Measurements from ENCODE around the gene ZP1. TPM values are rescaled to one million over a fixed set of nuclear protein-coding genes. Genes with fewer than 3 reads are reported as not detected.

ZP1 gene
- total RNA-seq, 5 donors from 2014 or later (not counting 1 experiment from before 2014, with no cell fraction given) = 0.20 to 1.0 TPM; not detected in 3

DNA sequence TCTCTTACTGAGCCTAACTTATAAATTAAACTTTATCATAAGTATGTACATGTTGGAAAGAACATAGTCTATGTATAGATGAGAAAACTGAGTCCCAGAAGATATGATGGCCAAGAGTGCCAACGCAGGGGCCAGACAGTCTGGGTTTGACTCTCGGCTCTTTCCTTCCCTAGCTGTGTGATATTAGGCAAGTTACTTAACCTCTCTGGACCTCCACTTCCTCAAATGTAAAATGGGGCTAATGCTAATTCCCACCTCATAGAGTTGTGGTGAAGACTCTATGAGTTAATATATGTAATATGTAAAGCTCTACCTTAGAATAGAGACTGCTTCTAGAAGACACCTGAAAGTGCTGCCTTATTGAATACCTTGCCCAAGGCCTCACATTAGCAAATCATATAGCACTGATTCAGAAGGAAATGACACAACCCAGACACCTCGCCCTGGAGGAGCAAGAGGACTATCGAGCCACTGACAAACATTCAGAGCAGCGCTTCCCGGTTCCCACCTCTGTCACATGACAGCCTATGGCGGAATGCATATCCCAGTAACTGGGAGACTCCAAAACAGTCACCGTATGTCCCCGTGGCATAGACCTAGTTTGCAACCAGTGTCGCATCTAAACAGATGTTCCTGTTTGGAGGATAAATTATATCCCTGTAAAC, 36.7 kb upstream of the ZP1 start:
- H3K4me1 ChIP-seq (ENCODE audit: control insufficient read depth in 1 of 2, extremely low read depth in 1 of 2, insufficient read depth in 2 of 2, low read length in 2 of 2) = no peaks in the 10 kb centered on the region
- no peaks in the 10 kb centered on the region for H3K36me3 ChIP-seq (ENCODE audit: control insufficient read depth in 2 of 2, extremely low read depth in 1 of 2, insufficient read depth in 1 of 2, low read length in 1 of 2)
- no peak overlapping the region for H3K4me3 Mint-ChIP-seq
- ChIA-PET CTCF (interaction anchor here (0.5 to 3.3 kb wide), 18 partner anchors 10 to 555 kb away, joined by 3 to 45 read pairs (median 4); no protein-coding TSS in a partner anchor), POLR2A (no interaction called here)
- no peaks in the 10 kb centered on the region for H3K36me3 Mint-ChIP-seq
- DNase-seq (peak in 4 of 35 experiments; percentile 7 to 23 (median 12)), ATAC-seq (replicated peaks in 1 of 4) (peak; percentile 23 to 81 (median 48))
- WGBS (ENCODE audit: insufficient coverage) = 34% methylated on average over 8 of the region's 10 CpGs
- peaks cover 3 to 7% of the 10 kb centered on the region in 2 donors for H3K27me3 Mint-ChIP-seq
- no peak overlapping the region for H3K27ac Mint-ChIP-seq
- H3K9me3 Mint-ChIP-seq = no peaks in the 10 kb centered on the region
- peak overlapping the region; percentile 52 for H3K27ac ChIP-seq (ENCODE audit: low read length)
- H3K4me1 Mint-ChIP-seq = no peaks in the 10 kb centered on the region
- peak overlapping the region in 1 of 2 donors; percentile 32 for H3K4me3 ChIP-seq (ENCODE audit: control insufficient read depth in 1 of 2, extremely low read depth in 1 of 2, low read length in 1 of 2)
- H3K9me3 ChIP-seq = no peaks in the 10 kb centered on the region
- H3K27me3 ChIP-seq (replicated peaks in 1 of 2; ENCODE audit: control insufficient read depth in 2 of 2, extremely low read depth in 1 of 2, insufficient read depth in 2 of 2, low read length in 1 of 2) = peaks cover 0 to 19% of the 10 kb centered on the region in 2 experiments

DNA sequence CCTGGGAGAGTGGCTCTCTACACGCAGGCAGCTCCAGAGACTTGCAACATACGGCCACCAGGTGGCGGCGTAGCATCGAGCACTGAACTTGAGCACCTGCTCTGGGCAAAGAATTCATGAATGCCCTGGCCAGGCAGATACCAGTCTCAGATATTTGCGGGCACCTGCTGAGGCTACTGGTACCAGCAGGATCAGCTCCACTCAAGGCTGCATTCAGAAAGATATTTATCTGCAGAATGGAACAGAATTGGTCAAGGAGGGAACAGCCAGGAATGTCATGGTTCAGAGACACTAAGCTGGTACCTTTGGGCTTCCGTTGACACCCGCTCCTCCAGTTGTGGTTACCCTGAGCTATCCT, 36.2 kb upstream of the ZP1 start:
- Histone ChIP-seq H3K4me3 (ENCODE audit: control insufficient read depth in 1 of 2, extremely low read depth in 1 of 2, low read length in 1 of 2) (peak overlapping the region in 1 of 2 donors; percentile 32), H3K36me3 (ENCODE audit: control insufficient read depth in 2 of 2, extremely low read depth in 1 of 2, insufficient read depth in 1 of 2, low read length in 1 of 2) (no peaks in the 10 kb centered on the region), H3K27ac (ENCODE audit: low read length) (no peak overlapping the region), H3K4me1 (ENCODE audit: control insufficient read depth in 1 of 2, extremely low read depth in 1 of 2, insufficient read depth in 2 of 2, low read length in 2 of 2) (no peaks in the 10 kb centered on the region), H3K27me3 (replicated peaks in 1 of 2; ENCODE audit: control insufficient read depth in 2 of 2, extremely low read depth in 1 of 2, insufficient read depth in 2 of 2, low read length in 1 of 2) (peaks cover 0 to 19% of the 10 kb centered on the region in 2 experiments), H3K9me3 (no peaks in the 10 kb centered on the region)
- DNase-seq = peak; percentile 34 to 90 (median 73)
- no peaks in the 10 kb centered on the region for H3K4me1 Mint-ChIP-seq
- H3K9me3 Mint-ChIP-seq = no peaks in the 10 kb centered on the region
- peaks cover 3 to 7% of the 10 kb centered on the region in 2 donors for H3K27me3 Mint-ChIP-seq
- CTCF ChIA-PET = interaction anchor here (0.5 to 3.3 kb wide), 19 partner anchors 9 to 555 kb away, joined by 3 to 45 read pairs (median 3); partner anchors contain the start of gene CCDC86 (in 1 of the 2)
- 25% methylated on average over 8 of the region's 8 CpGs for WGBS (ENCODE audit: insufficient coverage)
- ATAC-seq (replicated peaks in 1 of 4) = peak; percentile 84 to 88 (median 88)
- H3K27ac Mint-ChIP-seq = no peak overlapping the region
- no peak overlapping the region for H3K4me3 Mint-ChIP-seq
- POLR2A ChIA-PET = no interaction called here
- no peaks in the 10 kb centered on the region for H3K36me3 Mint-ChIP-seq

DNA sequence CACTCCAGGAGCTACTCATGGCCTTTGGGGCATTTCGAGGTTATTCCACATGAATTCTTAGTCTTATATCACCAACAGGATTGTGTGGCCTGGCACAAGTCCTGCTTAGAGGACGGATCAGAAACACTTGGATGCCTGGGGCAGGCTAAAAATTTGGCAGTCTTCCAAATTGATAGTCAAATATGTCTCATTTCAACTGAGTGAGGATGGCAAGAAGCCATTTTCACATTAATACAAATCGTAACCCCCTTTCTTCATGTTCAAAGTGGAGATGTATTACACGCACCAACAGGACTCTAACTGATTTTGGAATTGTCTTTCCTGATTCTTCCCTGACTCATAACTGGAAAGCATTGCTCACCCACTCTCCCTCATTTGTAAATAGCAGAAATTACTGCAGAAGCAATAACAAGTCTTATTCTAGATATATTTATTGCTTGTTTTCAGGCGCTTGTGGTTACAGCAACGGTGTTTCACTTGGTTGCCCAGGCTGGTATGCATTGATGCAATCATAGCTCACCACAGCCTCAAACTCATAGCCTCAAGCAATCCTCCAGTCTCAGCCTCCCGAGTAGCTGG, 35.8 kb upstream of the ZP1 start:
- Histone ChIP-seq H3K9me3 (no peaks in the 10 kb centered on the region), H3K4me3 (ENCODE audit: control insufficient read depth in 1 of 2, extremely low read depth in 1 of 2, low read length in 1 of 2) (no peak overlapping the region), H3K27ac (ENCODE audit: low read length) (no peak overlapping the region), H3K36me3 (ENCODE audit: control insufficient read depth in 2 of 2, extremely low read depth in 1 of 2, insufficient read depth in 1 of 2, low read length in 1 of 2) (no peaks in the 10 kb centered on the region), H3K27me3 (replicated peaks in 1 of 2; ENCODE audit: control insufficient read depth in 2 of 2, extremely low read depth in 1 of 2, insufficient read depth in 2 of 2, low read length in 1 of 2) (peaks cover 0 to 19% of the 10 kb centered on the region in 2 experiments), H3K4me1 (ENCODE audit: control insufficient read depth in 1 of 2, extremely low read depth in 1 of 2, insufficient read depth in 2 of 2, low read length in 2 of 2) (no peaks in the 10 kb centered on the region)
- no CpG with 5 or more reads among the region's 7 CpGs for WGBS (ENCODE audit: insufficient coverage)
- ChIA-PET POLR2A (no interaction called here), CTCF (interaction anchor here (0.7 to 3.3 kb wide), 16 partner anchors 9 to 554 kb away, joined by 3 to 45 read pairs (median 4); partner anchors contain the start of gene CCDC86 (in 1 of the 2))
- Mint-ChIP-seq H3K36me3 (no peaks in the 10 kb centered on the region), H3K4me1 (no peaks in the 10 kb centered on the region), H3K4me3 (no peak overlapping the region), H3K27ac (no peak overlapping the region), H3K27me3 (peaks cover 3 to 7% of the 10 kb centered on the region in 2 donors), H3K9me3 (no peaks in the 10 kb centered on the region)
- ATAC-seq (replicated peaks in 1 of 4) (no peak), DNase-seq (no peak)

DNA sequence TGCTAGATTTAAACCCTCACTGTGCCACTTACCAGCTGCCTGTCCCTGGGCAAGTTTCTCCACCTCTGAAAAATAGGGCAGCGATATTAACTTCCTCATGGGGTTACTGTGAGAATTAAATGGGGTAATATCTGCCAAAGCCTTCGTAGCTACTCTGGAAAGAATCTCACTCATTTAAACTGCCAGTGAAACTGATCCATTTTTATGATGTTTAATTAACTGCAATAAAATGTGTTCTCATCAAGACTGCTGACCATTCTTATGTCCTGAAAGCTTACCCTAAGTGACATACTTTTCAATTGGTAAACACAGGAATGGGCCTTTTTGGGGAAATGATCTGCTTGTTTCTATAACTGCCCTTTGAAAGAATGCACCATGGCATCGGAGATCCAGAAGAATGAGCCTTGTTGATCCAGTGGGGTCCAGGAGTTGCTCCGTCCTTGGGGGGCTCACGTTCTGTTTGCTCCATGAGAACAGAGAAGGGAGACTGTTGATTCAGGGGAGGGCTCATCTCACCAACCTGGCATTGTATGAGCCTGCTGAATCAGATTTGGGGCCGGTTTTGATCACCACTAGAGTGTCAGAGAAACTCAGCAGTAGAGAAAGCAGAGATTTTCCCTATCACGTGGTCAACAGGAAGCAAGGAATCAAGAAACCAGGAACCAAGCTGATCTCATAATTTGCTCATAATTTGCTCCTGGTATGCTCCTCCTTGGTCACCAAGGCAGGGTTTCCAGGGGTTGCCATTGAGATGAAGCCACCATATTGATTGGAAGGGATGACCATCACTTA, 32.4 kb upstream of the ZP1 start:
- Histone ChIP-seq H3K36me3 (ENCODE audit: control insufficient read depth in 2 of 2, extremely low read depth in 1 of 2, insufficient read depth in 1 of 2, low read length in 1 of 2) (no peaks in the 10 kb centered on the region), H3K27ac (ENCODE audit: low read length) (no peak overlapping the region), H3K4me1 (ENCODE audit: control insufficient read depth in 1 of 2, extremely low read depth in 1 of 2, insufficient read depth in 2 of 2, low read length in 2 of 2) (no peaks in the 10 kb centered on the region), H3K27me3 (replicated peaks in 1 of 2; ENCODE audit: control insufficient read depth in 2 of 2, extremely low read depth in 1 of 2, insufficient read depth in 2 of 2, low read length in 1 of 2) (peaks cover 0 to 13% of the 10 kb centered on the region in 2 experiments), H3K4me3 (ENCODE audit: control insufficient read depth in 1 of 2, extremely low read depth in 1 of 2, low read length in 1 of 2) (no peak overlapping the region), H3K9me3 (no peaks in the 10 kb centered on the region)
- Mint-ChIP-seq H3K4me1 (peaks cover 0 to 4% (median 2%) of the 10 kb centered on the region in 3 donors), H3K27me3 (peaks cover 3 to 4% of the 10 kb centered on the region in 2 donors), H3K9me3 (no peaks in the 10 kb centered on the region), H3K4me3 (no peak overlapping the region), H3K27ac (no peak overlapping the region), H3K36me3 (no peaks in the 10 kb centered on the region)
- POLR2A ChIA-PET = no interaction called here
- CTCF ChIA-PET = interaction anchor here in 1 of 2 donors (0.6 kb wide), 2 partner anchors 10 to 610 kb away, joined by 3 read pairs; no protein-coding TSS in a partner anchor
- WGBS (ENCODE audit: insufficient coverage) = 73% methylated on average over 5 of the region's 7 CpGs
- ATAC-seq (replicated peaks in 1 of 4) (no peak), DNase-seq (no peak)

DNA sequence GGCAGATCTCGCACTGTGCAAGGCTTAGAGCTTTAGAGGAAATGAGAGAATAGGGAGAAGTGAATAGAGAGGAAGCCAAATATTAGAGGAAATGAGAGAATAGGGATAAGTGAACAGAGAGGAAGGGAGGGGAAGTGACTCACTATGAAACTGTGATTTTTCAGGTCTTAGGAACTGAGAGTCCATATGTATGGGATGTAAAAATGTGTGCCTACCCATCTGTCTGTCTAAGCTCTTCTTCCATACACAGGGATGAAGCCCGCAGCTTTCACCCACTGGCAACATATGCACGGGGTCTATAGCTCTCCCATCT, 31.9 kb upstream of the ZP1 start:
- Histone ChIP-seq H3K27ac (ENCODE audit: low read length) (no peak overlapping the region), H3K36me3 (ENCODE audit: control insufficient read depth in 2 of 2, extremely low read depth in 1 of 2, insufficient read depth in 1 of 2, low read length in 1 of 2) (no peaks in the 10 kb centered on the region), H3K9me3 (no peaks in the 10 kb centered on the region), H3K4me1 (ENCODE audit: control insufficient read depth in 1 of 2, extremely low read depth in 1 of 2, insufficient read depth in 2 of 2, low read length in 2 of 2) (no peaks in the 10 kb centered on the region), H3K4me3 (ENCODE audit: control insufficient read depth in 1 of 2, extremely low read depth in 1 of 2, low read length in 1 of 2) (no peak overlapping the region), H3K27me3 (replicated peaks in 1 of 2; ENCODE audit: control insufficient read depth in 2 of 2, extremely low read depth in 1 of 2, insufficient read depth in 2 of 2, low read length in 1 of 2) (peaks cover 0 to 13% of the 10 kb centered on the region in 2 experiments)
- Mint-ChIP-seq H3K4me3 (no peak overlapping the region), H3K9me3 (no peaks in the 10 kb centered on the region), H3K27ac (no peak overlapping the region), H3K36me3 (no peaks in the 10 kb centered on the region), H3K27me3 (peaks cover 3 to 4% of the 10 kb centered on the region in 2 donors), H3K4me1 (peaks cover 0 to 6% (median 2%) of the 10 kb centered on the region in 3 donors)
- ATAC-seq (replicated peaks in 1 of 4) (no peak), DNase-seq (no peak)
- POLR2A ChIA-PET = no interaction called here
- CTCF ChIA-PET = interaction anchor here in 1 of 2 donors (0.6 kb wide), 1 partner anchor 610 kb away, joined by 3 read pairs; no protein-coding TSS in a partner anchor
- 86% methylated on average over 1 of the region's 3 CpGs for WGBS (ENCODE audit: insufficient coverage)

DNA sequence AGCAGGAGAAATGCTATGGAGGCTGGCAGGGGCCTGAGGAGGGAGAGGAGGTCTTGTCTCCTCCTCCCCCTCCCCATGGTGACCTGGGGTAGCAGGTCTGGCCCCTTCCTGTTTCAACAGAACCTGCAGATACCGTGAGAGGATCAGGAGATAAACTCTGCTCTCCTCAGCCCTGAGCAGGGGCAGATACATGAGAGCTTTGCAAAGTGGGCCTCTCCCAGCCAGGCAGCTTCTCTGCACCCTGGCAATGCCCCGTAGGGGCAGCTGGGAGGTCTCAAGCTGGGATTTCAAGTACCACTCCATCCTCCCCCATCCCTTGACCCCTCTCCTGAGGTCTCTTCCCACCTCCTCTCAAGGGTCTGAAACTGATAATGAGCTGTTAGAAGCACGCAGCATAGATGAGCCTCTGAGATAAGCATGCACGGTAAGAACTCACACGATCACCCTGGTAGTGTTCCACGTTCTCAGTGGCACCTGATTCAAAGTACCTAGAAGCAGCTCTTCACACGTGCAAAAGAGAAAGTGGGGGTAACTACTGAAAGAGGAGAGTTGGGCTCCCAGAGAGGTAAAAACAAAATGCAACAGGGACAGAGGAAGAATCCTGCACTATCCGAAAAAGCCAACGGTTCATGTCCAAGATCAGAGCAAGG, 30.4 kb upstream of the ZP1 start:
- Histone ChIP-seq H3K9me3 (no peaks in the 10 kb centered on the region), H3K27me3 (replicated peaks in 1 of 2; ENCODE audit: control insufficient read depth in 2 of 2, extremely low read depth in 1 of 2, insufficient read depth in 2 of 2, low read length in 1 of 2) (peaks cover 0 to 11% of the 10 kb centered on the region in 2 experiments), H3K4me1 (ENCODE audit: control insufficient read depth in 1 of 2, extremely low read depth in 1 of 2, insufficient read depth in 2 of 2, low read length in 2 of 2) (peaks cover 0 to 10% of the 10 kb centered on the region in 2 experiments), H3K4me3 (ENCODE audit: control insufficient read depth in 1 of 2, extremely low read depth in 1 of 2, low read length in 1 of 2) (no peak overlapping the region), H3K27ac (ENCODE audit: low read length) (no peak overlapping the region), H3K36me3 (ENCODE audit: control insufficient read depth in 2 of 2, extremely low read depth in 1 of 2, insufficient read depth in 1 of 2, low read length in 1 of 2) (no peaks in the 10 kb centered on the region)
- ATAC-seq (replicated peaks in 1 of 4) = no peak
- Mint-ChIP-seq H3K4me1 (peaks cover 12 to 20% (median 12%) of the 10 kb centered on the region in 3 donors), H3K27me3 (peaks cover 0 to 3% of the 10 kb centered on the region in 2 donors), H3K27ac (peak overlapping the region in 1 of 2 donors; percentile 48), H3K9me3 (no peaks in the 10 kb centered on the region), H3K36me3 (no peaks in the 10 kb centered on the region), H3K4me3 (no peak overlapping the region)
- POLR2A ChIA-PET = no interaction called here
- DNase-seq = no peak
- CTCF ChIA-PET = interaction anchor here in 1 of 2 donors (1.0 kb wide), 1 partner anchor 10 kb away, joined by 4 read pairs; no protein-coding TSS in a partner anchor
- 53% methylated on average over 8 of the region's 9 CpGs for WGBS (ENCODE audit: insufficient coverage)

All from T-cell (primary cell).